Subcutaneous adipose tissue (tissue), 4 donors: Measurements from ENCODE around the gene MEF2D. TPM values are rescaled to one million over a fixed set of nuclear protein-coding genes. Genes with fewer than 3 reads are reported as not detected.

Experiments
- CTCF ChIP-seq: fragments of 450-650 bp; IDR thresholded peaks from one replicate; pipeline ENCODE4 v1.5.1; 2016; ENCODE audit warnings: low read depth, mild to moderate bottlenecking, control low read depth, antibody characterized with exemption, moderate library complexity
- total RNA-seq, 4 donors: library from RNA; depleted of rRNA; stranded (reverse); fragments of >200 nt; gene quantifications; one replicate each; pipeline ENCODE4 v1.1.0, GENCODE V29; 2016

The MEF2D gene
- total RNA-seq, 4 donors from 2014 or later = 18.9 to 46.5 (median 24.8) TPM

- TF ChIP-seq CTCF = no peak
Observed at GRCh38 chr1:156504821-156505678, 4.5 kb upstream of the MEF2D start.

GRCh38 chr1:156504438-156504813 lies 3.9 kb upstream of the MEF2D start:
- TF ChIP-seq CTCF = no peak

GRCh38 chr1:156503698-156504437 lies 3.3 kb upstream of the MEF2D start:
- TF ChIP-seq CTCF = no peak

GRCh38 chr1:156502894-156503697 lies 2.5 kb upstream of the MEF2D start:
- no peak for TF ChIP-seq CTCF

GRCh38 chr1:156502391-156502893 lies 1.9 kb upstream of the MEF2D start:
- TF ChIP-seq CTCF = no peak

- TF ChIP-seq CTCF = no peak
Observed at GRCh38 chr1:156500793-156501506, 375 bp upstream of the MEF2D start.
